NCI-H2081 treated with DMSO at 0.1 percent for 48 hours (cell line): ENCODE data around the gene CCL13.

Source experiments
- DNase-seq: peaks from one replicate; lab custom pipeline; 2025; lab: John Stamatoyannopoulos, UW

CCL13 gene

GRCh38 chr17:34384822-34385605 lies 28.7 kb downstream of the CCL13 start:
- DNase-seq = no peak

GRCh38 chr17:34386343-34386696 lies 30.0 kb downstream of the CCL13 start:
- DNase-seq = no peak

- DNase-seq = no peak
These were observed 30.6 kb downstream of the CCL13 start for GRCh38 chr17:34386697-34387550.

GRCh38 chr17:34387566-34387965 lies 31.3 kb downstream of the CCL13 start:
- DNase-seq = no peak

GRCh38 chr17:34389126-34389750 lies 33.0 kb downstream of the CCL13 start:
- no peak for DNase-seq

- DNase-seq = no peak
These were observed 34.4 kb downstream of the CCL13 start for GRCh38 chr17:34390649-34391048.

GRCh38 chr17:34391241-34391640 lies 35.0 kb downstream of the CCL13 start:
- DNase-seq = no peak

- no peak for DNase-seq
These were observed 37.1 kb downstream of the CCL13 start for GRCh38 chr17:34393401-34393800.

GRCh38 chr17:34397265-34397664 lies 41.0 kb downstream of the CCL13 start:
- no peak for DNase-seq

- DNase-seq = no peak
These were observed 42.7 kb downstream of the CCL13 start for GRCh38 chr17:34398990-34399389.

GRCh38 chr17:34399725-34400124 lies 43.4 kb downstream of the CCL13 start:
- no peak for DNase-seq

- DNase-seq = no peak
These were observed 44.1 kb downstream of the CCL13 start for GRCh38 chr17:34400301-34400931.

GRCh38 chr17:34401165-34401564 lies 44.9 kb downstream of the CCL13 start:
- DNase-seq = no peak

GRCh38 chr17:34403006-34403405 lies 46.7 kb downstream of the CCL13 start:
- DNase-seq = no peak

GRCh38 chr17:34406226-34406625 lies 49.9 kb downstream of the CCL13 start:
- DNase-seq = no peak
